Upper lobe of left lung (tissue), 6 donors: ENCODE data around the gene SCN1B. TPM values are rescaled to one million over a fixed set of nuclear protein-coding genes. Genes with fewer than 3 reads are reported as not detected.

Experiments
- ATAC-seq, 2 donors: fragments of 200-7000 bp; cut with Tn5 transposase; one replicate each; pipeline ENCODE4 v1.9.1; 2022; ENCODE audit warnings: mild to moderate bottlenecking in 2 of 2, moderate library complexity in 2 of 2; ENCODE audit not compliant: low FRiP score in 2 of 2
- DNase-seq, 2 donors: peaks; one replicate each; pipeline ENCODE4 v3.0.0-alpha.2; 2019 to 2020
- H3K27ac ChIP-seq, 4 donors: fragments of 200-600 bp; sonication (generic); one replicate each; pipeline ENCODE4 v1.5.1; 2016 to 2019
- H3K27me3 ChIP-seq, 4 donors: fragments of 200-600 bp; sonication (generic); one replicate each; pipeline ENCODE4 v1.5.1; 2017 to 2019
- H3K36me3 ChIP-seq, 4 donors: fragments of 200-600 bp; sonication (generic); one replicate each; pipeline ENCODE4 v1.5.1; 2016 to 2019
- H3K4me1 ChIP-seq, 4 donors: fragments of 200-600 bp; sonication (generic); one replicate each; pipeline ENCODE4 v1.5.1; 2018 to 2019
- H3K4me3 ChIP-seq, 4 donors: fragments of 200-600 bp; sonication (generic); one replicate each; pipeline ENCODE4 v1.5.1; 2017 to 2019; ENCODE audit warnings: mild to moderate bottlenecking in 2 of 4, moderate library complexity in 1 of 4
- H3K9me3 ChIP-seq, 4 donors: fragments of 200-600 bp; sonication (generic); one replicate each; pipeline ENCODE4 v1.5.1; 2018 to 2019
- EP300 ChIP-seq, 4 donors: sonication (generic); formaldehyde crosslinking; IDR thresholded peaks; one replicate each; pipeline ENCODE4 v1.5.1; 2017; ENCODE audit warnings: antibody characterized with exemption in 4 of 4, control low read depth in 2 of 4
- POLR2A ChIP-seq, 4 donors: fragments of 450-650 bp; IDR thresholded peaks; one replicate each; pipeline ENCODE4 v1.5.1; 2016 to 2017; ENCODE audit warnings: antibody characterized with exemption in 4 of 4, mild to moderate bottlenecking in 2 of 4
- POLR2AphosphoS5 ChIP-seq, 2 donors: sonication (generic); formaldehyde crosslinking; IDR thresholded peaks; one replicate each; pipeline ENCODE4 v1.5.1; 2017; ENCODE audit warnings: antibody characterized with exemption in 2 of 2
- WGBS, 2 donors: methylation state at CpG; one replicate each; pipeline ENCODE4 v1.1.5; 2017 to 2018; 5-methylcytosine and 5-hydroxymethylcytosine counted together
- total RNA-seq, 6 donors: library from RNA; depleted of rRNA in 4 of 6; stranded (reverse); fragments of >200 nt in 4 of 6; gene quantifications; one replicate each; pipeline versions ENCODE4 v1.1.0 to v1.2.1, GENCODE V29; 2016 to 2021
- TF ChIP-seq, protein P1 (sequence below), 6 experiments: fragments of 450-650 bp in 4 of 6; fragments of 200-600 bp in 2 of 6; sonication (generic) in 2 of 6; IDR thresholded peaks; one replicate each; pipeline ENCODE4 v1.5.1; 2016 to 2019; ENCODE audit warnings: antibody characterized with exemption in 6 of 6
- donor health status: DM: no; HTN: no; CAD: no; lungs with moderate emphysema.
- donor health status: DM: no; HTN: yes; CAD: no; lungs with severe emphysema.

Gene SCN1B
- total RNA-seq, 6 donors from 2014 or later: 2.9 to 13.1 (median 6.9) TPM

DNA sequence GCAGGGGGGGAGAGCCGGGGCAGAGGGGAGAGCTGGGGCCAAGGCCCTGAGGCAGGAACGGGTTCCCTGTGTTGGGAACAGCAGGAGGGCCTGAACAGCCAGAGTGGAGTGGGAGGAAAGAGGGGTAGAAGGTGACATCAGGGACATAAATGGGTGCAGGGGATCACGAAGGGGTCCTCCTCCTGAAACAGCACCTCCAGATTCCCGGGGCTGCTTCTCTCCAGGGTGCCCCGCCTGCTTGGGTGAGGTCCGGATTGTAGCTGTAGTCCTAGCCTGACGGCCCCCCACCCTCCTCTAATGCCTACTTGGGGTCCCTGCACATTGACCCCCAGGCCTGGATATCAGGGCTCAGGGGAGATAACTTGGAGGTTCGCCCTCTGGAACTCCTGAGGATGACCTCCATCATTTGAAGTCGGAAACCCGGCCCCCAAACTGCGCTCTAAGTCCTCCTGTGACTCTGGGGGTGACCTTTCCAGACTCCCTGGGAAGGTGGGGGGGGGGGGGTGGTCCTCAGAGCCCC lies 473 bp upstream of the SCN1B start:
- TF ChIP-seq EP300 (IDR thresholded peaks at IDR 0.05): no peak
- TF ChIP-seq POLR2A (IDR thresholded peaks at IDR 0.05): no peak
- no peak for TF ChIP-seq POLR2AphosphoS5 (IDR thresholded peaks at IDR 0.05)
- TF ChIP-seq, protein P1, sequence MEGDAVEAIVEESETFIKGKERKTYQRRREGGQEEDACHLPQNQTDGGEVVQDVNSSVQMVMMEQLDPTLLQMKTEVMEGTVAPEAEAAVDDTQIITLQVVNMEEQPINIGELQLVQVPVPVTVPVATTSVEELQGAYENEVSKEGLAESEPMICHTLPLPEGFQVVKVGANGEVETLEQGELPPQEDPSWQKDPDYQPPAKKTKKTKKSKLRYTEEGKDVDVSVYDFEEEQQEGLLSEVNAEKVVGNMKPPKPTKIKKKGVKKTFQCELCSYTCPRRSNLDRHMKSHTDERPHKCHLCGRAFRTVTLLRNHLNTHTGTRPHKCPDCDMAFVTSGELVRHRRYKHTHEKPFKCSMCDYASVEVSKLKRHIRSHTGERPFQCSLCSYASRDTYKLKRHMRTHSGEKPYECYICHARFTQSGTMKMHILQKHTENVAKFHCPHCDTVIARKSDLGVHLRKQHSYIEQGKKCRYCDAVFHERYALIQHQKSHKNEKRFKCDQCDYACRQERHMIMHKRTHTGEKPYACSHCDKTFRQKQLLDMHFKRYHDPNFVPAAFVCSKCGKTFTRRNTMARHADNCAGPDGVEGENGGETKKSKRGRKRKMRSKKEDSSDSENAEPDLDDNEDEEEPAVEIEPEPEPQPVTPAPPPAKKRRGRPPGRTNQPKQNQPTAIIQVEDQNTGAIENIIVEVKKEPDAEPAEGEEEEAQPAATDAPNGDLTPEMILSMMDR (IDR thresholded peaks at IDR 0.05): no peak
- ATAC-seq (no peak), DNase-seq (no peak)
- H3K27me3 ChIP-seq: peaks cover 0 to 6% (median 0%) of the 10 kb centered on the region in 4 donors
- peak overlapping the region in 1 of 4 donors; percentile 52 for H3K27ac ChIP-seq
- WGBS, 2 donors: 29 to 36% methylated on average over 10 to 11 of the region's 11 CpGs
- peaks cover 13 to 25% (median 17%) of the 10 kb centered on the region in 4 donors for H3K4me1 ChIP-seq
- H3K9me3 ChIP-seq: no peaks in the 10 kb centered on the region
- H3K36me3 ChIP-seq: peaks cover 10 to 48% (median 34%) of the 10 kb centered on the region in 4 donors
- H3K4me3 ChIP-seq: peak overlapping the region in 3 of 4 donors; percentile 60 to 64 (median 61)

DNA sequence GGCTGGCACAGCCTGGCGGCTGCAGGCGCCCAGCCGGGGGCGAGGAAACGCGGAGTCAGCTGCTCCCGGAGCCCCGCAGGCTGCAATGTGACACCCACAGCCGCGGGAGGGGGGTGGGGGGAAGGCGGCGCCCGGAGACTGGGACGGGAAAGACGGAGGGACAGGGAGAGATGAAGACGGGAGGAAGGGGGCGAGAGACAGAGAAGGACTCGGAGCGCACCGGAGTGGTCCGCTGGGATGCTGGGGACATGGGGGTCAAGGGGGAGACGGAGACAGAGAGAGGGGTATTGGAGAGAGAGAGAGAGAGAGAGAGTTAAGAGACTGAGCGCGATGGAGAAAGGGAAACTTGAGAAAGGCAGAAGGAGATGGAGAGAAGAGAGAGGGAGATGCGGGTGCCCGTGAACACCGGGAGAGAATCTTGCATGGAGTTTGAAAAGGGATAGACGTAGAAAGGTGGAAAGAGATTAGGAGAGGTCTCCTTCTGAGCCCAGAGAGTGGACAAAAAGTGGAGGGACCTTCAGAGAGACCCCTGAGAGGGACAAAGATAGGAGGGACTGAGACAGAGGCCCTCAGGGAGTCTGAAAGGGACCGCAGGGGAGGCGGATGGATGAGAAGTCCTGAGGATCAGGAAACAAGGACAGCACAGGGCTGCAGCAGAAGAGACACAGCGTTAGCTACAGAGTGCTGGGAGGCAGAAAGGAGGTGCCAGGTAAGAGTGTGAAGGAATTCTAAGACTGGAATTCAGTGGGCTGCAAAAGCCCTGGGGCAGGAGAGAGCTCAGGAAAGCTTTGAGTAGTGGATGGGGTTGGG lies 1.0 kb downstream of the SCN1B start:
- Histone ChIP-seq H3K36me3 (peaks cover 2 to 39% (median 20%) of the 10 kb centered on the region in 4 donors), H3K27ac (peak overlapping the region in 1 of 4 donors; percentile 52), H3K4me1 (peaks cover 13 to 25% (median 17%) of the 10 kb centered on the region in 4 donors), H3K27me3 (peaks cover 0 to 6% (median 0%) of the 10 kb centered on the region in 4 donors), H3K9me3 (no peaks in the 10 kb centered on the region), H3K4me3 (peak overlapping the region; percentile 60 to 64 (median 60))
- ATAC-seq (no peak), DNase-seq (peak in 1 of 2 donors; percentile 88)
- no peak for TF ChIP-seq POLR2AphosphoS5 (IDR thresholded peaks at IDR 0.05)
- no peak for TF ChIP-seq EP300 (IDR thresholded peaks at IDR 0.05)
- TF ChIP-seq, protein P1 (IDR thresholded peaks at IDR 0.05): no peak
- TF ChIP-seq POLR2A (IDR thresholded peaks at IDR 0.05): no peak
- WGBS, 2 donors: 10 to 15% methylated on average over 25 to 31 of the region's 31 CpGs

DNA sequence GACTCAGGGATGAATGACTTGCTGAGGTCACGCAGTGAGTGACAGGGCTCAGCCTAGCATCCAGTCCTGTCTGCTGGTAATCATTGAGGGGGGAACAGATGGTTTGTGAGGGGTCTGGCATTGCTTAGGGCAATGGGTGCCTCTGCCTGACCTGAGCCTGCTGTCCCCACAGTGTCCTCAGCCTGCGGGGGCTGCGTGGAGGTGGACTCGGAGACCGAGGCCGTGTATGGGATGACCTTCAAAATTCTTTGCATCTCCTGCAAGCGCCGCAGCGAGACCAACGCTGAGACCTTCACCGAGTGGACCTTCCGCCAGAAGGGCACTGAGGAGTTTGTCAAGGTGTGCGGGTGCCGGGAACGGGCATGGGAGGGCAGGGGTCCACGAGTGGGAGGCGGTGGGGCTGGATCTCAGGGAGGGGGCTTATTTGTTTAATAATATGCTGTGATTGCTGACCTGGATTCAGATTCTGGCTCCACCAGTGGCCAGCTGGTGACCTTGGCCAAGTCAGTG lies 2.1 kb downstream of the SCN1B start:
- peaks cover 0 to 6% (median 0%) of the 10 kb centered on the region in 4 donors for H3K27me3 ChIP-seq
- no peak overlapping the region for H3K27ac ChIP-seq
- DNase-seq (no peak), ATAC-seq (no peak)
- H3K9me3 ChIP-seq: no peaks in the 10 kb centered on the region
- H3K36me3 ChIP-seq: peaks cover 0 to 30% (median 10%) of the 10 kb centered on the region in 4 donors
- H3K4me3 ChIP-seq: no peak overlapping the region
- TF ChIP-seq, protein P1 (IDR thresholded peaks at IDR 0.05): no peak
- TF ChIP-seq POLR2A (IDR thresholded peaks at IDR 0.05): no peak
- no peak for TF ChIP-seq POLR2AphosphoS5 (IDR thresholded peaks at IDR 0.05)
- TF ChIP-seq EP300 (IDR thresholded peaks at IDR 0.05): no peak
- 91 to 93% methylated on average over 17 of the region's 17 CpGs for WGBS, 2 donors
- peaks cover 13 to 27% (median 20%) of the 10 kb centered on the region in 4 donors for H3K4me1 ChIP-seq

DNA sequence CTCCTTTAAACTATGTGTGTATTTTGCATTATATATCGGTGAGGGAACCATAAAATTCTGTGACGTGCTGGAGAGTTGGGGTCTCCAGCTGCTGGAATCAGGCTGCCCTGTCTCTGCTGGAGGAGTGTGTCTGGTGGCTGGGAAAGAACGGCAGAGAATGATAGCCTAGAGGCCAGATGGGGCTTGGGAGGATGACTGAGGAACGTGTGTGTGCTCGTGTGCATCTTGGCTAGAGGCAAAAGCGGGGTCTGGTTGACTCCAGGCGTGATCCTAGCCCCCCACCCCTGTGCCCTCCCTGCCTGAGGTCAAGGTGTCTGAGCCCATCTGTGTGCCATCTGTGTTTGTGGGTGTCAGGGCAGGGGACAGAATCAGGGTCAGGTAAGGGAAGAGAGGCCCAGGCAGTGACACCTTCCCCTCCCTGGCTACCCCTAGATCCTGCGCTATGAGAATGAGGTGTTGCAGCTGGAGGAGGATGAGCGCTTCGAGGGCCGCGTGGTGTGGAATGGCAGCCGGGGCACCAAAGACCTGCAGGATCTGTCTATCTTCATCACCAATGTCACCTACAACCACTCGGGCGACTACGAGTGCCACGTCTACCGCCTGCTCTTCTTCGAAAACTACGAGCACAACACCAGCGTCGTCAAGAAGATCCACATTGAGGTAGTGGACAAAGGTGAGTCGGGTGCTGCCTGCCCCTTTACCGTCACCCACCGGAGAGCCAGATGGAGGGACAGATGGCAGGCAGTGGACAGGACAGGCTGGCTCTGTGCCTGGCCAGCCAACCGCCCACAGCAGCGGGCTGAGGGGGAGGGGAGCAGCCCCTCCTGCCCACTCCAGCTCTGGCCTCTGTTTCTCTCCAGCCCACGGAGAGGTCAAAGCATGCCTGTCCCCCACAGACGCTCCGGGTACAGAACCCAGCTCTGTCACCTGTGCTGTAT lies 3.1 kb downstream of the SCN1B start:
- Histone ChIP-seq H3K27me3 (peaks cover 0 to 6% (median 0%) of the 10 kb centered on the region in 4 donors), H3K36me3 (peaks cover 0 to 20% (median 2%) of the 10 kb centered on the region in 4 donors), H3K4me1 (peaks cover 20 to 36% (median 28%) of the 10 kb centered on the region in 4 donors), H3K4me3 (no peak overlapping the region), H3K27ac (no peak overlapping the region), H3K9me3 (no peaks in the 10 kb centered on the region)
- WGBS, 2 donors: 91 to 92% methylated on average over 29 to 30 of the region's 30 CpGs
- no peak for DNase-seq
- ATAC-seq: no peak
- TF ChIP-seq POLR2AphosphoS5 (IDR thresholded peaks at IDR 0.05) (no peak), EP300 (IDR thresholded peaks at IDR 0.05) (no peak), POLR2A (IDR thresholded peaks at IDR 0.05) (no peak)
- TF ChIP-seq, protein P1 (IDR thresholded peaks at IDR 0.05): no peak
